CD4-positive, alpha-beta T cell (primary cell): ENCODE results near the gene CDC6. TPM values are rescaled to one million over a fixed set of nuclear protein-coding genes. Genes with fewer than 3 reads are reported as not detected.

Experiments used
- ATAC-seq: fragments of 200-7000 bp; cut with Tn5 transposase; one replicate; pipeline ENCODE4 v1.10.0; 2022; ENCODE audit warnings: mild to moderate bottlenecking; ENCODE audit not compliant: poor library complexity
- CTCF ChIA-PET: fragments of 350-600 bp; sonication (Branson Sonifier 250); formaldehyde crosslinking; loops from one replicate; lab custom pipeline; 2021; ENCODE audit warnings: antibody characterized with exemption, inconsistent platforms; lab: Charles Lee
- POLR2A ChIA-PET: fragments of 350-600 bp; sonication (Branson Sonifier 250); formaldehyde crosslinking; loops from one replicate; lab custom pipeline; 2021; ENCODE audit warnings: antibody characterized with exemption, inconsistent platforms; lab: Charles Lee
- DNase-seq, 14 experiments: peaks; one replicate each; pipeline ENCODE4 v3.0.0-alpha.2; 2013 to 2020; ENCODE audit warnings: mixed read lengths in 2 of 14
- H3K27ac ChIP-seq, 2 donors: one replicate each; pipeline versions ENCODE4 v1.5.1 to v1.7.0; 2013; ENCODE audit warnings: low read length in 2 of 2, low read depth in 1 of 2, mild to moderate bottlenecking in 1 of 2
- H3K27me3 ChIP-seq, 2 experiments: 1 replicate in 1 of 2; 2 replicates in 1 of 2; pipeline versions ENCODE4 v1.6.1 to v1.7.0; 2013; ENCODE audit warnings: low read length in 2 of 2, control low read depth in 1 of 2, mild to moderate bottlenecking in 1 of 2, moderate library complexity in 1 of 2; ENCODE audit not compliant: insufficient read depth in 2 of 2, control insufficient read depth in 1 of 2
- H3K36me3 ChIP-seq: one replicate; pipeline ENCODE4 v1.6.1; 2013; ENCODE audit warnings: low read length, control low read depth; ENCODE audit not compliant: insufficient read depth
- H3K4me1 ChIP-seq: one replicate; pipeline ENCODE4 v1.6.1; 2013; ENCODE audit warnings: low read length, control low read depth; ENCODE audit not compliant: insufficient read depth
- H3K4me3 ChIP-seq: one replicate; pipeline ENCODE4 v1.5.1; 2013; ENCODE audit warnings: mild to moderate bottlenecking, low read length, moderate library complexity
- H3K9me3 ChIP-seq, 2 experiments: 1 replicate in 1 of 2; 2 replicates in 1 of 2; pipeline versions ENCODE4 v1.6.1 to v1.7.0; 2013; ENCODE audit warnings: low read length in 2 of 2, mild to moderate bottlenecking in 2 of 2, control low read depth in 1 of 2, moderate library complexity in 1 of 2; ENCODE audit not compliant: control insufficient read depth in 1 of 2, insufficient read depth in 1 of 2
- H3K27ac Mint-ChIP-seq: one replicate; pipeline ENCODE4 v1.8.0; 2020; ENCODE audit warnings: mixed read lengths
- H3K27me3 Mint-ChIP-seq: one replicate; pipeline ENCODE4 v1.8.0; 2021; ENCODE audit warnings: mixed read lengths
- H3K36me3 Mint-ChIP-seq: one replicate; pipeline ENCODE4 v1.8.0; 2021; ENCODE audit warnings: low read depth, mixed read lengths
- H3K4me1 Mint-ChIP-seq: one replicate; pipeline ENCODE4 v1.8.0; 2021; ENCODE audit warnings: low read depth, mixed read lengths
- H3K4me3 Mint-ChIP-seq: one replicate; pipeline ENCODE4 v1.8.0; 2020; ENCODE audit warnings: mild to moderate bottlenecking, mixed read lengths
- H3K9me3 Mint-ChIP-seq: one replicate; pipeline ENCODE4 v1.8.0; 2020; ENCODE audit warnings: mixed read lengths
- CTCF ChIP-seq: fragments of 200-600 bp; IDR thresholded peaks from one replicate; pipeline ENCODE4 v1.8.0; 2022; ENCODE audit warnings: antibody characterized with exemption, mild to moderate bottlenecking
- intact Hi-C, 2 experiments: fragments of 100-400 bp; cut with DNase I in 1 of 2; cut with micrococcal nuclease in 1 of 2; formaldehyde crosslinking; loops; one replicate each; pipeline versions ENCODE4 v1.15.1 to v1.9.0; 2023 to 2025; cut with DNase I, micrococcal nuclease
- polyA plus RNA-seq, 2 donors: library from polyadenylated mRNA; unstranded; fragments of 120-200 nt; gene quantifications; one replicate each; pipeline ENCODE4 v1.2.1, GENCODE V29; 2013
- total RNA-seq, 174 experiments: library from RNA in 2 of 174; stranded (reverse) in 2 of 174; gene quantifications; one replicate each; pipeline ENCODE4 v1.2.3 and lab custom pipeline; 2021 to 2026

Gene CDC6
- total RNA-seq (1 to 10 TPM; 1.0 to 1.8 TPM), total RNA-seq (lab: John Stamatoyannopoulos, UW) (0.20 to 186 (median 1.5) reads per million in 172 experiments)
- 0.62 TPM for polyA plus RNA-seq (2013, experiment 1 of 2)
- 2.4 TPM for polyA plus RNA-seq (2013, experiment 2 of 2)

- peak within 1 kb of the TSS; percentile 95 for H3K4me3 Mint-ChIP-seq
- intact Hi-C loops, result loop anchor here (1.0 to 5.0 kb wide), 5 partner anchors 30 to 130 kb away; partner anchors contain the start of genes TOP2A (in 1 of the 2) and WIPF2 (in 1 of the 2)
- no peak for TF ChIP-seq CTCF
- Histone ChIP-seq H3K4me1 (peaks cover 24% of the 10 kb centered on the region), H3K27me3 (no peaks in the 10 kb centered on the region), H3K9me3 (no peaks in the 10 kb centered on the region), H3K36me3 (no peaks in the 10 kb centered on the region), H3K27ac (no peak within 1 kb of the TSS), H3K4me3 (peak within 1 kb of the TSS; percentile 88)
- peak within 1 kb of the TSS; percentile 60 for H3K27ac Mint-ChIP-seq
- peak; percentile 92 for ATAC-seq
- peaks cover 32% of the 10 kb centered on the region for H3K4me1 Mint-ChIP-seq
- no peaks in the 10 kb centered on the region for H3K9me3 Mint-ChIP-seq
- DNase-seq, result peak; percentile 94 to 100 (median 97)
- H3K36me3 Mint-ChIP-seq, result peaks cover 11% of the 10 kb centered on the region
- no peaks in the 10 kb centered on the region for H3K27me3 Mint-ChIP-seq
- ChIA-PET POLR2A (interaction anchor here (0.8 to 1.2 kb wide), 3 partner anchors 35 to 190 kb away, joined by 3 to 7 read pairs (median 3); partner anchors contain the start of gene WIPF2), CTCF (interaction anchor here (0.6 to 1.1 kb wide), 2 partner anchors 67 to 150 kb away, joined by 3 read pairs; no protein-coding TSS in a partner anchor)
Measured at GRCh38 chr17:40287494-40288369, at the start of gene CDC6. Gene CDC6 (plus strand): TSS chr17:40287879. CDS start chr17:40289421, 1,542 bp downstream.

GRCh38 chr17:40241252-40241834 lies 46.3 kb upstream of the CDC6 start:
- Histone ChIP-seq H3K36me3 (peaks cover 4% of the 10 kb centered on the region), H3K9me3 (no peaks in the 10 kb centered on the region), H3K27ac (no peak overlapping the region), H3K4me3 (no peak overlapping the region), H3K27me3 (no peaks in the 10 kb centered on the region), H3K4me1 (peaks cover 10% of the 10 kb centered on the region)
- POLR2A ChIA-PET, result interaction anchor here (1.2 kb wide), 1 partner anchor 50 kb away, joined by 3 read pairs; no protein-coding TSS in a partner anchor
- peak overlapping the region; percentile 39 for H3K27ac Mint-ChIP-seq
- no peaks in the 10 kb centered on the region for H3K27me3 Mint-ChIP-seq
- peaks cover 31% of the 10 kb centered on the region for H3K36me3 Mint-ChIP-seq
- DNase-seq (no peak), ATAC-seq (no peak)
- intact Hi-C loops, result no loop called here
- H3K4me1 Mint-ChIP-seq, result peaks cover 48% of the 10 kb centered on the region
- no peak overlapping the region for H3K4me3 Mint-ChIP-seq
- CTCF ChIA-PET, result no interaction called here
- H3K9me3 Mint-ChIP-seq, result no peaks in the 10 kb centered on the region
- no peak for TF ChIP-seq CTCF

GRCh38 chr17:40242774-40243173 lies 44.9 kb upstream of the CDC6 start:
- no peak for TF ChIP-seq CTCF
- Histone ChIP-seq H3K4me1 (peaks cover 10% of the 10 kb centered on the region), H3K9me3 (no peaks in the 10 kb centered on the region), H3K4me3 (no peak overlapping the region), H3K36me3 (peaks cover 4% of the 10 kb centered on the region), H3K27ac (no peak overlapping the region), H3K27me3 (no peaks in the 10 kb centered on the region)
- Mint-ChIP-seq H3K27ac (peak overlapping the region; percentile 4), H3K4me1 (peaks cover 49% of the 10 kb centered on the region), H3K4me3 (no peak overlapping the region), H3K27me3 (no peaks in the 10 kb centered on the region), H3K9me3 (no peaks in the 10 kb centered on the region), H3K36me3 (peaks cover 25% of the 10 kb centered on the region)
- ChIA-PET CTCF (no interaction called here), POLR2A (no interaction called here)
- ATAC-seq (no peak), DNase-seq (no peak)
- intact Hi-C loops, result no loop called here
